Suprapubic skin (tissue), 3 donors: Measurements from ENCODE around the gene PRSS2.

Experiments
- EP300 ChIP-seq: sonication (generic); formaldehyde crosslinking; IDR thresholded peaks from one replicate; pipeline ENCODE4 v1.6.1; 2017; ENCODE audit warnings: antibody characterized with exemption
- TF ChIP-seq, protein P1 (sequence below), 2 donors: fragments of 200-600 bp in 1 of 2; fragments of 450-650 bp in 1 of 2; sonication (generic) in 1 of 2; IDR thresholded peaks; one replicate each; pipeline ENCODE4 v1.5.1; 2016 to 2019; ENCODE audit warnings: antibody characterized with exemption in 2 of 2, mild to moderate bottlenecking in 1 of 2, moderate library complexity in 1 of 2

DNA sequence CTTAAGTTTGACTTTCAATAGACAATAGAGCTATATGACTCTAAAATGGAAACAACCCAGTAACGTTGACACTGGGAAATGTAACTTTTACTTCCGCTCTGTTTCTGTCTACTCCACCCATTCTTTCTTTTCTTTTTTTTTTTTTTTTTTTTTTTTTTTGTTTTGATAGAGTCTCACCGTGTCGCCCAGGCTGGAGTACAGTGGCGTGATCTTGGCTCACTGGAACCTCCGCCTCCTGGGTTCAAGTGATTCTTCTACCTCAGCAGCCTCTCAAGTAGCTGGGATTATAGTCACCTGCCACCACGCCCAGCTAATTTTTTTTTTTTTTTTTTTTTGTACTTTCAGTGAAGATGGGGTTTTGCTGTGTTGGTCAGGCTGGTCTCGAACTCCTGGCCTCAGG lies 13.9 kb downstream of the PRSS2 start:
- no peak for TF ChIP-seq EP300
- TF ChIP-seq, protein P1, sequence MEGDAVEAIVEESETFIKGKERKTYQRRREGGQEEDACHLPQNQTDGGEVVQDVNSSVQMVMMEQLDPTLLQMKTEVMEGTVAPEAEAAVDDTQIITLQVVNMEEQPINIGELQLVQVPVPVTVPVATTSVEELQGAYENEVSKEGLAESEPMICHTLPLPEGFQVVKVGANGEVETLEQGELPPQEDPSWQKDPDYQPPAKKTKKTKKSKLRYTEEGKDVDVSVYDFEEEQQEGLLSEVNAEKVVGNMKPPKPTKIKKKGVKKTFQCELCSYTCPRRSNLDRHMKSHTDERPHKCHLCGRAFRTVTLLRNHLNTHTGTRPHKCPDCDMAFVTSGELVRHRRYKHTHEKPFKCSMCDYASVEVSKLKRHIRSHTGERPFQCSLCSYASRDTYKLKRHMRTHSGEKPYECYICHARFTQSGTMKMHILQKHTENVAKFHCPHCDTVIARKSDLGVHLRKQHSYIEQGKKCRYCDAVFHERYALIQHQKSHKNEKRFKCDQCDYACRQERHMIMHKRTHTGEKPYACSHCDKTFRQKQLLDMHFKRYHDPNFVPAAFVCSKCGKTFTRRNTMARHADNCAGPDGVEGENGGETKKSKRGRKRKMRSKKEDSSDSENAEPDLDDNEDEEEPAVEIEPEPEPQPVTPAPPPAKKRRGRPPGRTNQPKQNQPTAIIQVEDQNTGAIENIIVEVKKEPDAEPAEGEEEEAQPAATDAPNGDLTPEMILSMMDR (IDR thresholded peaks at IDR 0.05) = no peak
